GM18499 (cell line): Measurements from ENCODE around the gene WDR64.
A peak's percentile ranks its signal among the peaks of the same experiment; 100 is the strongest.
"Not testable (repeated sequence)": the region's sequence is repeated elsewhere in the genome, so short reads cannot be mapped to it uniquely, and the experiment has no call there.

ENCODE experiments used
- ATAC-seq: cut with Tn5 transposase; IDR thresholded peaks from one replicate; pipeline ENCODE4 v1.9.1; 2021; ENCODE audit warnings: moderate number of reproducible peaks; ENCODE audit not compliant: insufficient read depth, unreplicated experiment

The WDR64 gene

GRCh38 chr1:241648159-241648558 is 3.9 kb upstream of the WDR64 start:
- no peak for ATAC-seq

- ATAC-seq = no peak
Measured at GRCh38 chr1:241654019-241654418, 1.9 kb downstream of the WDR64 start.

GRCh38 chr1:241654641-241655040 is 2.6 kb downstream of the WDR64 start:
- ATAC-seq = no peak

GRCh38 chr1:241658081-241658793 is 6.2 kb downstream of the WDR64 start:
- ATAC-seq = no peak

GRCh38 chr1:241659016-241659415 is 6.9 kb downstream of the WDR64 start:
- ATAC-seq = not testable (repeated sequence)

- no peak for ATAC-seq
Measured at GRCh38 chr1:241660424-241660972, 8.4 kb downstream of the WDR64 start.

- ATAC-seq = no peak
Measured at GRCh38 chr1:241666419-241666818, 14.3 kb downstream of the WDR64 start.

GRCh38 chr1:241672301-241672700 is 20.2 kb downstream of the WDR64 start:
- ATAC-seq = no peak

- ATAC-seq = no peak
Measured at GRCh38 chr1:241674805-241675384, 22.8 kb downstream of the WDR64 start.

GRCh38 chr1:241675983-241676382 is 23.9 kb downstream of the WDR64 start:
- ATAC-seq = no peak

GRCh38 chr1:241677201-241677600 is 25.1 kb downstream of the WDR64 start:
- ATAC-seq = peak; percentile 97

GRCh38 chr1:241678536-241678935 is 26.5 kb downstream of the WDR64 start:
- ATAC-seq = no peak

- ATAC-seq = no peak
Measured at GRCh38 chr1:241679404-241679803, 27.3 kb downstream of the WDR64 start.

GRCh38 chr1:241679961-241680360 is 27.9 kb downstream of the WDR64 start:
- ATAC-seq = no peak

- ATAC-seq = not testable (repeated sequence)
Measured at GRCh38 chr1:241681861-241682448, 29.9 kb downstream of the WDR64 start.

GRCh38 chr1:241682921-241683320 is 30.8 kb downstream of the WDR64 start:
- no peak for ATAC-seq

GRCh38 chr1:241684108-241684507 is 32.0 kb downstream of the WDR64 start:
- no peak for ATAC-seq

GRCh38 chr1:241688940-241689368 is 36.9 kb downstream of the WDR64 start:
- ATAC-seq = no peak

GRCh38 chr1:241695246-241696171 is 43.4 kb downstream of the WDR64 start:
- ATAC-seq = no peak

GRCh38 chr1:241696172-241696814 is 44.2 kb downstream of the WDR64 start:
- no peak for ATAC-seq
